Colonic mucosa (tissue), 4 donors: ENCODE results near the gene ASAP3. TPM values are rescaled to one million over a fixed set of nuclear protein-coding genes. Genes with fewer than 3 reads are reported as not detected.

Source experiments
- DNase-seq: peaks from one replicate; pipeline ENCODE4 v3.0.0-alpha.2; 2020
- H3K27ac ChIP-seq: fragments of 200-600 bp; one replicate; pipeline ENCODE4 v1.8.0; 2021
- H3K27me3 ChIP-seq: fragments of 200-600 bp; one replicate; pipeline ENCODE4 v1.8.0; 2021
- H3K36me3 ChIP-seq: fragments of 200-600 bp; one replicate; pipeline ENCODE4 v1.8.0; 2021
- H3K4me1 ChIP-seq: fragments of 200-600 bp; one replicate; pipeline ENCODE4 v1.8.0; 2021; ENCODE audit warnings: mild to moderate bottlenecking
- H3K4me3 ChIP-seq: fragments of 200-600 bp; one replicate; pipeline ENCODE4 v1.8.0; 2021
- H3K9ac ChIP-seq, 2 donors: one replicate each; pipeline ENCODE4 v1.7.0; 2013; ENCODE audit warnings: control low read depth in 2 of 2, low read depth in 2 of 2, low read length in 2 of 2
- H3K9me3 ChIP-seq: fragments of 200-600 bp; one replicate; pipeline ENCODE4 v1.8.0; 2021
- CTCF ChIP-seq: fragments of 200-600 bp; IDR thresholded peaks from one replicate; pipeline ENCODE4 v1.8.0; 2022; ENCODE audit warnings: antibody characterized with exemption, mild to moderate bottlenecking
- intact Hi-C: fragments of 100-400 bp; cut with DNase I; formaldehyde crosslinking; loops from one replicate; pipeline ENCODE4 v1.14.1; 2022
- total RNA-seq, 2 donors: library from RNA; stranded (reverse); fragmentation: NEBNext Ultra II Directional in 1 of 2; extraction: Animal tissue kit (Norgen Biotek cat#: 25700) in 1 of 2; gene quantifications; one replicate each; pipeline ENCODE4 v1.2.1, GENCODE V29; 2021
- donor health status: healthy.
- donor health status: DM: no; HTN: no; CAD: no.
- donor health status: DM: no; HTN: no; CAD: no.

ASAP3 gene
- total RNA-seq, 2 donors from 2014 or later, result 22.9 to 27.3 TPM

- no peak overlapping the region for H3K27ac ChIP-seq
- DNase-seq, result no peak
- H3K4me1 ChIP-seq, result peaks cover 5% of the 10 kb centered on the region
- intact Hi-C loops, result no loop called here
- peak overlapping the region in 1 of 2 donors; percentile 61 for H3K9ac ChIP-seq
- TF ChIP-seq CTCF, result no peak
- H3K27me3 ChIP-seq, result no peaks in the 10 kb centered on the region
- no peaks in the 10 kb centered on the region for H3K9me3 ChIP-seq
- no peak overlapping the region for H3K4me3 ChIP-seq
- H3K36me3 ChIP-seq, result no peaks in the 10 kb centered on the region
These were observed 33.1 kb downstream of the ASAP3 start for GRCh38 chr1:23450894-23451293.

GRCh38 chr1:23449958-23450357, 34.0 kb downstream of the ASAP3 start:
- Histone ChIP-seq H3K9ac (no peak overlapping the region), H3K4me1 (peaks cover 5% of the 10 kb centered on the region), H3K36me3 (no peaks in the 10 kb centered on the region), H3K4me3 (no peak overlapping the region), H3K27me3 (no peaks in the 10 kb centered on the region), H3K27ac (no peak overlapping the region), H3K9me3 (no peaks in the 10 kb centered on the region)
- DNase-seq, result peak; percentile 75
- intact Hi-C loops, result no loop called here
- TF ChIP-seq CTCF, result no peak

- no peak overlapping the region for H3K27ac ChIP-seq
- intact Hi-C loops, result no loop called here
These were observed 34.7 kb downstream of the ASAP3 start for GRCh38 chr1:23449306-23449705.

DNA sequence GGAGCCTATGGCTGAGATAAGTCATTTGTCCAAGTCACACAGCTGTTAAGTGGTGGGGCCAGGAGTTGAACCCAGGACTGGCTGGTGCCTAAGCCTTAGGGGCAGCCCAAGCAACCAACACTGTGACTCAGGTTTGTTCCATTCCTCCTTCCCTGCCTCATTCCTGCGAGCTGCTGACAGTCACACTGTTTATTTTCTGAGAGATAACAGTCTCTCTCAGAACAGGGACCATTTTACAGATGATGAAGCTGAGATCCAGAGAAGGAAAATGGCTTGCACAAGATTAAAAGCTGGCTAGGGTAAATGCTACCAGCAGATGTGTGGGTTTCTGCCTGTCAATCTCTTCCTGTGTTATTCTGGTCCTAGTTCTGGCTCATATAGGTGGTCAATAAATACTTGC, 35.1 kb downstream of the ASAP3 start:
- DNase-seq, result no peak
- H3K27me3 ChIP-seq, result no peaks in the 10 kb centered on the region
- no peak overlapping the region for H3K27ac ChIP-seq
- intact Hi-C loops, result no loop called here
- no peaks in the 10 kb centered on the region for H3K9me3 ChIP-seq
- no peak overlapping the region for H3K9ac ChIP-seq
- no peak for TF ChIP-seq CTCF
- no peak overlapping the region for H3K4me3 ChIP-seq
- H3K36me3 ChIP-seq, result no peaks in the 10 kb centered on the region
- peaks cover 5% of the 10 kb centered on the region for H3K4me1 ChIP-seq

More at GRCh38 chr1:23449306-23449705, 34.7 kb downstream of the ASAP3 start:
- no peak overlapping the region for H3K4me3 ChIP-seq
- no peaks in the 10 kb centered on the region for H3K9me3 ChIP-seq
- no peak overlapping the region for H3K9ac ChIP-seq
- no peak for TF ChIP-seq CTCF
- no peaks in the 10 kb centered on the region for H3K27me3 ChIP-seq
- no peaks in the 10 kb centered on the region for H3K36me3 ChIP-seq
- peaks cover 5% of the 10 kb centered on the region for H3K4me1 ChIP-seq
- no peak for DNase-seq

GRCh38 chr1:23446661-23447310, 37.2 kb downstream of the ASAP3 start:
- DNase-seq, result no peak
- TF ChIP-seq CTCF, result no peak
- Histone ChIP-seq H3K27ac (no peak overlapping the region), H3K27me3 (no peaks in the 10 kb centered on the region), H3K4me1 (no peaks in the 10 kb centered on the region), H3K4me3 (no peak overlapping the region), H3K9me3 (no peaks in the 10 kb centered on the region), H3K9ac (no peak overlapping the region), H3K36me3 (no peaks in the 10 kb centered on the region)
- intact Hi-C loops, result no loop called here
